Left ventricle myocardium inferior (tissue), 1 donor: ENCODE measurements around the gene MAT1A. TPM values are rescaled to one million over a fixed set of nuclear protein-coding genes. Genes with fewer than 3 reads are reported as not detected.

Experiments
- DNase-seq: peaks from one replicate; pipeline ENCODE4 v3.0.0-alpha.2; 2020
- H3K27ac ChIP-seq: fragments of 200-600 bp; replicated peaks from 2 replicates; pipeline ENCODE4 v1.8.0; 2021
- H3K27me3 ChIP-seq: fragments of 200-600 bp; 2 replicates; pipeline ENCODE4 v1.8.0; 2021; ENCODE audit warnings: low read depth
- H3K36me3 ChIP-seq: fragments of 200-600 bp; 2 replicates; pipeline ENCODE4 v1.8.0; 2021
- H3K4me1 ChIP-seq: fragments of 200-600 bp; 2 replicates; pipeline ENCODE4 v1.8.0; 2021
- H3K4me3 ChIP-seq: fragments of 200-600 bp; 2 replicates; pipeline ENCODE4 v1.8.0; 2021; ENCODE audit warnings: mild to moderate bottlenecking, moderate library complexity
- H3K9me3 ChIP-seq: fragments of 200-600 bp; replicated peaks from 2 replicates; pipeline ENCODE4 v1.8.0; 2021
- CTCF ChIP-seq: fragments of 200-600 bp; IDR thresholded peaks from 2 replicates; pipeline ENCODE4 v1.8.0; 2021; ENCODE audit warnings: antibody characterized with exemption, mild to moderate bottlenecking, borderline replicate concordance
- intact Hi-C: fragments of 100-400 bp; cut with micrococcal nuclease; formaldehyde crosslinking; loops from one replicate; pipeline ENCODE4 v1.11.0; 2022
- long read RNA-seq: library from polyadenylated mRNA; unstranded; transcript quantifications from one replicate; pipeline ENCODE4 v2.0.0, GENCODE V29; 2021
- total RNA-seq: library from RNA; stranded (reverse); fragmentation: NEBNext Ultra II Directional; extraction: Animal tissue kit (Norgen Biotek cat#: 25700); gene quantifications from one replicate; pipeline ENCODE4 v1.2.1, GENCODE V29; 2021
- donor health status: DM: no; HTN: yes; CAD: no; lungs with severe emphysema.

Gene MAT1A
- total RNA-seq = not detected
- long read RNA-seq, partial matches to known transcripts = 0 of 1 reads
- long read RNA-seq, other reads (novel, unspliced or antisense) = 0 of 1 reads

- Histone ChIP-seq H3K4me1 (no peaks in the 10 kb centered on the region), H3K9me3 (no peaks in the 10 kb centered on the region), H3K36me3 (no peaks in the 10 kb centered on the region), H3K27me3 (peaks cover 51% of the 10 kb centered on the region), H3K4me3 (no peak within 1 kb of the TSS), H3K27ac (no peak within 1 kb of the TSS)
- intact Hi-C loops = no loop called here
- no peak for DNase-seq
- no peak for TF ChIP-seq CTCF
Measured at GRCh38 chr10:80289451-80290287, at the start of gene MAT1A. Gene MAT1A, minus strand, starts transcription at chr10:80289658. Its CDS starts 235 bp downstream, at chr10:80289423.

- intact Hi-C loops = no loop called here
- no peak for DNase-seq
- TF ChIP-seq CTCF = no peak
- H3K27ac ChIP-seq = no peak overlapping the region
- peaks cover 8% of the 10 kb centered on the region for H3K9me3 ChIP-seq
- H3K36me3 ChIP-seq = no peaks in the 10 kb centered on the region
- no peak overlapping the region for H3K4me3 ChIP-seq
- H3K27me3 ChIP-seq = peaks cover 14% of the 10 kb centered on the region
- H3K4me1 ChIP-seq = no peaks in the 10 kb centered on the region
Measured at GRCh38 chr10:80333983-80334382, 44.5 kb upstream of the MAT1A start.

DNA sequence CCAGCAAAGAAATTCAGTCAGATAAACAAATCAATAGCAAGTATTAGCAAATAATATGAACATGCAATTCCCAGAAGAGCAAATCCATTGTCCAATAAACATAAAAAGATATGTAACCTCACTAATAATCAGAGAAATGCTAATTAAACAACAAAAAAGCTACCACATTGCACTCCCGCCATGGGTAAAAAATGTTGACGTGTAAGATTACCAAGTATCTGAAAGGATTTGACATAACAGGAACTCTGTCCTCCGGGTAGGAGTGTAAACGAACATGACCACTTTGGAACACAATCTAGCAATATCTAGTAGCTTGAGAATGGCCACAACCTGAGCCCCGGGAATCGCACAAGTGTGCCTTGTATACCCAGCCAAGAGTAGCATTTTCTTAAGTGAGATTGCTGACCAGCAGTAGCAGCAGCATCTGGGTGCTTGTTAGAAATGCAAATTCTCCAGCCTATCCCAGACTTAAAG lies 35.5 kb upstream of the MAT1A start:
- no peak overlapping the region for H3K4me3 ChIP-seq
- peaks cover 48% of the 10 kb centered on the region for H3K27me3 ChIP-seq
- H3K27ac ChIP-seq = no peak overlapping the region
- intact Hi-C loops = no loop called here
- no peaks in the 10 kb centered on the region for H3K9me3 ChIP-seq
- no peak for TF ChIP-seq CTCF
- no peaks in the 10 kb centered on the region for H3K4me1 ChIP-seq
- DNase-seq = no peak
- no peaks in the 10 kb centered on the region for H3K36me3 ChIP-seq

DNA sequence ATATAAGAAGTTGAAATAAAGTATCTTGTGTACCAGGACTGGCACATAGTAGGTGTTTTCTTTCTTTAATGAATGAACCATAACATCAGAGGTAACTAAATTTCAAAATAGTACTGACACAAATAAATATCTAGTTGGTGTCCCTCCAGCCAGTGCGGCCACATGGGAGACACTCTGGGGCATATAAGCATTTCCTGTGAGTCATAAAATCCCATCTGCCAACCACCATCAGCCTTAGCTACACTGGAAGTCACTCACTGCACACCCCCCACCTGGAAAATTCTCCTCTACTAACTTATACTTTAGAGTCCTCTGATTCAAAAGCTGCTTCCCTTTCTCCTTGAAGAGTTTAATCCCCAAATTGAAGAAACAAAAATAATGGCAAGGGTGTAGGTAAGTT lies 34.6 kb upstream of the MAT1A start:
- no peak for DNase-seq
- intact Hi-C loops = no loop called here
- Histone ChIP-seq H3K36me3 (no peaks in the 10 kb centered on the region), H3K9me3 (no peaks in the 10 kb centered on the region), H3K27ac (no peak overlapping the region), H3K4me3 (no peak overlapping the region), H3K4me1 (no peaks in the 10 kb centered on the region), H3K27me3 (peaks cover 41% of the 10 kb centered on the region)
- no peak for TF ChIP-seq CTCF

- Histone ChIP-seq H3K27me3 (peaks cover 33% of the 10 kb centered on the region), H3K36me3 (no peaks in the 10 kb centered on the region), H3K4me1 (no peaks in the 10 kb centered on the region), H3K9me3 (no peaks in the 10 kb centered on the region), H3K4me3 (no peak overlapping the region), H3K27ac (no peak overlapping the region)
- intact Hi-C loops = no loop called here
- no peak for DNase-seq
- TF ChIP-seq CTCF = no peak
Measured at GRCh38 chr10:80323311-80323710, 33.9 kb upstream of the MAT1A start.
